Hepatocyte (in vitro differentiated cells): Measurements from ENCODE around the gene ITPR1.

Experiments
- CTCF ChIP-seq: fragments of 200-600 bp; sonication (generic); IDR thresholded peaks from 2 replicates; pipeline ENCODE4 v1.5.1; 2016; ENCODE audit warnings: antibody characterized with exemption, mild to moderate bottlenecking; ENCODE audit not compliant: poor library complexity
- EZH2 ChIP-seq: fragments of 200-600 bp; sonication (generic); IDR thresholded peaks from 2 replicates; pipeline ENCODE4 v1.6.1; 2016; ENCODE audit warnings: antibody characterized with exemption, mild to moderate bottlenecking, borderline replicate concordance

GRCh38 chr3:4818164-4818563, 325.0 kb downstream of the ITPR1 start:
- TF ChIP-seq CTCF (no peak), EZH2 (no peak)
